Thymus (tissue), 11 donors: ENCODE data around the gene RPL4. TPM values are rescaled to one million over a fixed set of nuclear protein-coding genes. Genes with fewer than 3 reads are reported as not detected.

Experiments
- DNase-seq, 9 donors: peaks; one replicate each; pipeline ENCODE4 v3.0.0-alpha.2; 2013; ENCODE audit warnings: low spot score in 9 of 9, low read depth in 6 of 9, missing footprints in 1 of 9
- H3K27ac ChIP-seq, 2 donors: one replicate each; pipeline ENCODE4 v1.5.1; 2013; ENCODE audit warnings: control low read depth in 1 of 2, low read depth in 1 of 2, low read length in 1 of 2, mild to moderate bottlenecking in 1 of 2, moderate library complexity in 1 of 2
- H3K27me3 ChIP-seq, 2 donors: one replicate each; pipeline ENCODE4 v1.5.1; 2013; ENCODE audit warnings: low read length in 1 of 2; ENCODE audit not compliant: control insufficient read depth in 2 of 2, insufficient read depth in 1 of 2
- H3K36me3 ChIP-seq, 2 donors: one replicate each; pipeline ENCODE4 v1.5.1; 2013; ENCODE audit warnings: low read length in 1 of 2, mild to moderate bottlenecking in 1 of 2, moderate library complexity in 1 of 2; ENCODE audit not compliant: control insufficient read depth in 2 of 2, insufficient read depth in 2 of 2
- H3K4me1 ChIP-seq, 2 donors: one replicate each; pipeline ENCODE4 v1.5.1; 2013; ENCODE audit warnings: low read length in 2 of 2; ENCODE audit not compliant: control insufficient read depth in 2 of 2, insufficient read depth in 2 of 2
- H3K4me3 ChIP-seq, 2 donors: one replicate each; pipeline ENCODE4 v1.5.1; 2013; ENCODE audit warnings: low read length in 2 of 2, control low read depth in 1 of 2, mild to moderate bottlenecking in 1 of 2
- H3K9me3 ChIP-seq, 2 donors: one replicate each; pipeline ENCODE4 v1.5.1; 2013; ENCODE audit warnings: low read length in 1 of 2, mild to moderate bottlenecking in 1 of 2; ENCODE audit not compliant: control insufficient read depth in 2 of 2, insufficient read depth in 1 of 2
- WGBS: extraction: QIAGEN DNeasy Blood & Tissue Kit; methylation state at CpG from one replicate; pipeline ENCODE4 v1.1.7; 2013; 5-methylcytosine and 5-hydroxymethylcytosine counted together
- polyA plus RNA-seq: library from polyadenylated mRNA; stranded (reverse); fragments of 200-250 nt; gene quantifications from one replicate; pipeline ENCODE4 v1.2.3, GENCODE V29; 2013
- total RNA-seq: library from RNA; stranded (reverse); fragments of 120-200 nt; gene quantifications from one replicate; pipeline ENCODE4 v1.2.4, GENCODE V29; 2013
- donor health status: healthy.

RPL4 gene
- total and polyA plus RNA-seq, 2 donors: 2,770 to 5,160 TPM

DNA sequence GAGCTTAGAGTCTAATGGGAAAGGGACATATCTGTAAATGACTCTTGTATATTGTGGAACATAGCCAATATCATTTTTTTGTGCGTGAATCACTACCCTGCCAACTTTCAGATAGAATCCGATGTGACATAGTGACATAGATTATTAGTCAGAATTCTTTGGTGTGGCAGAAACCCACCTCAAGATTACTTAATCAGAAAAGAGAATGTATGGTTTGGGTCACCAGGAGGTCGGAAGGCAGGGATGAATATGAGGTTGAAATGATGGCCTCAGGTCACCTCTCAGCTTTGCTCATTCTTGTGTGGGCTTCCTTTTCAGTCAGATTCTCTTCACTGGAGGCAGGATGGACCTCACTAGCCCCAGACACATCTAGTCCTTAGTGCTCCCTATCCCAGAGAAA lies 48.4 kb downstream of the RPL4 start:
- H3K27me3 ChIP-seq: no peaks in the 10 kb centered on the region
- 81% methylated on average over 3 of the region's 3 CpGs for WGBS
- H3K4me3 ChIP-seq: no peak overlapping the region
- H3K36me3 ChIP-seq: peaks cover 5 to 6% of the 10 kb centered on the region in 2 donors
- no peak overlapping the region for H3K27ac ChIP-seq
- H3K9me3 ChIP-seq: no peaks in the 10 kb centered on the region
- peaks cover 0 to 2% of the 10 kb centered on the region in 2 donors for H3K4me1 ChIP-seq
- DNase-seq: no peak

DNA sequence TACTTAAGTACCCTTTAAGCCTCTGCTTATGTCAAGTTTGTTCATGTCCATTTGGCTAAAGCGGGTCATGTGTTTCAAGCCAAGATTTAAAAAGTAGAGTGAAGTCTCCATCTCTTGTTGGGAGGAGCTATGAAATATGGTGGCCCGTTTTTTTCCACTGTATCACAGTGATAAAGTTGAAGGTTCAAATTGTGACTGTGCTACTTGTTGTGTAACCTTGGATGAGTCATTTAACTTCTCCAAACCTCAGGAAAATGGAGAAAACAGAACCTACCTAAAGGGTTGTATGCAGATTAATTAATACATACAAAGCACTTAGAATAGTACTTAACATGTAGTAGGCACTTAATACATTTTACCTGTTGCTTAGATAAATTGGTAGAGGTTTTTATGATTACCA lies 50.5 kb downstream of the RPL4 start:
- H3K9me3 ChIP-seq: no peaks in the 10 kb centered on the region
- peaks cover 5 to 7% of the 10 kb centered on the region in 2 donors for H3K36me3 ChIP-seq
- H3K27ac ChIP-seq: no peak overlapping the region
- no peak overlapping the region for H3K4me3 ChIP-seq
- no peak for DNase-seq
- 99% methylated on average over 2 of the region's 2 CpGs for WGBS
- H3K4me1 ChIP-seq: no peaks in the 10 kb centered on the region
- no peaks in the 10 kb centered on the region for H3K27me3 ChIP-seq

GRCh38 chr15:66452971-66453580 lies 51.6 kb downstream of the RPL4 start:
- no peaks in the 10 kb centered on the region for H3K9me3 ChIP-seq
- H3K4me3 ChIP-seq: no peak overlapping the region
- H3K36me3 ChIP-seq: peaks cover 5 to 8% of the 10 kb centered on the region in 2 donors
- no peaks in the 10 kb centered on the region for H3K27me3 ChIP-seq
- H3K4me1 ChIP-seq: no peaks in the 10 kb centered on the region
- no peak for DNase-seq
- H3K27ac ChIP-seq: no peak overlapping the region
- 100% methylated on average over 1 of the region's 1 CpG for WGBS

DNA sequence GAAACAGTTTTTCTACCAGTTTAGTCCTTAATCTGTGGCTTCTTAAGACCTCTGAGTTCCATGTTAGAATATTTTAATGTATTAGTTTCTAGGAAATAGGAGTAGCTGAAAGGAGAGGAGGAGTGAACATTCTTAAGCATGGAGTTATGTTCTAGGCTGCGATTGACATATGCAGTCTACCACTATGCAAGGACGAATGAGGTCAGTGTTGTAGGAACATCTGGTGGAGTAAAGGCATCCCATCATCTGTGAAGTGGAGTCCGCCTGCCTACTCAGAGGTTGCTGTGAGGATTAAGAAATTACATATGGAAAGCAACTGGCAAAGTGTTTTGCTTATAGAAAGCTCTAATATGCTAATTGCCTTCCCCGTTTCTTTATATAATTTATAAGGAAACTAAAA lies 52.2 kb downstream of the RPL4 start:
- Histone ChIP-seq H3K36me3 (peaks cover 5 to 8% of the 10 kb centered on the region in 2 donors), H3K27me3 (no peaks in the 10 kb centered on the region), H3K9me3 (no peaks in the 10 kb centered on the region), H3K4me1 (no peaks in the 10 kb centered on the region), H3K4me3 (no peak overlapping the region), H3K27ac (no peak overlapping the region)
- no peak for DNase-seq
- 97% methylated on average over 4 of the region's 4 CpGs for WGBS

Other genes with a start within 250 kb of the RPL4 start
- 16.5 TPM for gene DIS3L, start 211.3 kb downstream of the RPL4 start, total RNA-seq
- gene DIS3L, start 211.3 kb downstream of the RPL4 start, polyA plus RNA-seq: 13.0 TPM
- 15.1 TPM for gene TIPIN, start 148.2 kb downstream of the RPL4 start, total RNA-seq
- gene TIPIN, start 148.2 kb downstream of the RPL4 start, polyA plus RNA-seq: 6.2 TPM
- 31.1 TPM for gene MAP2K1, start 117.9 kb downstream of the RPL4 start, total RNA-seq
- gene MAP2K1, start 117.9 kb downstream of the RPL4 start, polyA plus RNA-seq: 55.0 TPM
- gene SNAPC5, start 7.1 kb downstream of the RPL4 start, total RNA-seq: 30.2 TPM
- 39.9 TPM for gene SNAPC5, start 7.1 kb downstream of the RPL4 start, polyA plus RNA-seq
- gene ZWILCH, start 471 bp upstream of the RPL4 start, total RNA-seq: 23.2 TPM
- 7.6 TPM for gene ZWILCH, start 471 bp upstream of the RPL4 start, polyA plus RNA-seq
- not detected for gene LCTL, start 61.1 kb upstream of the RPL4 start, total RNA-seq
- 0.07 TPM for gene LCTL, start 61.1 kb upstream of the RPL4 start, polyA plus RNA-seq
- gene SMAD6, start 197.4 kb upstream of the RPL4 start, total RNA-seq: 1.0 TPM
- gene SMAD6, start 197.4 kb upstream of the RPL4 start, polyA plus RNA-seq: 2.8 TPM